ENCODE results near the gene SCAI.
"Not testable (repeated sequence)": the region's sequence is repeated elsewhere in the genome, so short reads cannot be mapped to it uniquely, and the experiment has no call there.

The SCAI gene

GRCh38 chr9:125147401-125147951 lies 4.1 kb upstream of the SCAI start:
- DNase-seq, result no peak

- no peak for DNase-seq
Measured at GRCh38 chr9:125146247-125146646, 2.9 kb upstream of the SCAI start.

- DNase-seq, result no peak
Measured at GRCh38 chr9:125145425-125145824, 2.1 kb upstream of the SCAI start.

- DNase-seq, result no peak
Measured at GRCh38 chr9:125142560-125143376, 560 bp downstream of the SCAI start.

- no peak for DNase-seq
Measured at GRCh38 chr9:125141751-125142150, 1.6 kb downstream of the SCAI start.

GRCh38 chr9:125141251-125141650 lies 2.1 kb downstream of the SCAI start:
- no peak for DNase-seq

- no peak for DNase-seq
Measured at GRCh38 chr9:125140576-125140975, 2.8 kb downstream of the SCAI start.

- no peak for DNase-seq
Measured at GRCh38 chr9:125137200-125137599, 6.1 kb downstream of the SCAI start.

- no peak for DNase-seq
Measured at GRCh38 chr9:125134976-125135375, 8.4 kb downstream of the SCAI start.

GRCh38 chr9:125133403-125134329 lies 9.7 kb downstream of the SCAI start:
- DNase-seq, result no peak

GRCh38 chr9:125131778-125132177 lies 11.6 kb downstream of the SCAI start:
- no peak for DNase-seq

- DNase-seq, result peak; percentile 83
Measured at GRCh38 chr9:125126019-125126746, 17.1 kb downstream of the SCAI start.

GRCh38 chr9:125125523-125125922 lies 17.8 kb downstream of the SCAI start:
- no peak for DNase-seq

- no peak for DNase-seq
Measured at GRCh38 chr9:125121146-125121545, 22.2 kb downstream of the SCAI start.

GRCh38 chr9:125119643-125120286 lies 23.6 kb downstream of the SCAI start:
- DNase-seq, result no peak

GRCh38 chr9:125118696-125119095 lies 24.6 kb downstream of the SCAI start:
- DNase-seq, result not testable (repeated sequence)

GRCh38 chr9:125114503-125114902 lies 28.8 kb downstream of the SCAI start:
- not testable (repeated sequence) for DNase-seq

GRCh38 chr9:125110464-125110863 lies 32.9 kb downstream of the SCAI start:
- no peak for DNase-seq

- not testable (repeated sequence) for DNase-seq
Measured at GRCh38 chr9:125108541-125108940, 34.8 kb downstream of the SCAI start.

- no peak for DNase-seq
Measured at GRCh38 chr9:125106285-125106893, 36.9 kb downstream of the SCAI start.

- DNase-seq, result no peak
Measured at GRCh38 chr9:125103770-125104460, 39.4 kb downstream of the SCAI start.

Data from CD4-positive, alpha-beta T cell treated with Interferon gamma for 1 hour (primary cell).